HEK293 (cell line): ENCODE data around the gene GPR141.

Source experiments
- CTCF ChIA-PET: fragments of 350-600 bp; formaldehyde crosslinking; extraction: SDS; loops from one replicate; lab custom pipeline; 2021; ENCODE audit warnings: antibody characterized with exemption; lab: Yijun Ruan, JAX
- POLR2A ChIA-PET: fragments of 300-600 bp; formaldehyde crosslinking; extraction: SDS; loops from one replicate; lab custom pipeline; 2020; ENCODE audit warnings: antibody characterized with exemption, inconsistent platforms; lab: Yijun Ruan, JAX
- H3K27ac ChIP-seq: fragments of 200-500 bp; sonication (Bioruptor generic); 2 replicates; pipeline ENCODE4 v1.5.1; 2014; ENCODE audit warnings: low read depth, low read length, control low read depth, inconsistent platforms; ENCODE audit errors: extremely low read depth
- H3K36me3 ChIP-seq, 2 experiments: fragments of 200-500 bp in 1 of 2; sonication (Bioruptor generic) in 1 of 2; 1 replicate in 1 of 2; 2 replicates in 1 of 2; pipeline ENCODE4 v1.5.1; 2014 to 2017; ENCODE audit warnings: inconsistent platforms in 2 of 2, low read length in 2 of 2; ENCODE audit not compliant: control insufficient read depth in 2 of 2, insufficient read depth in 1 of 2
- H3K4me1 ChIP-seq: fragments of 200-500 bp; sonication (Bioruptor generic); 2 replicates; pipeline ENCODE4 v1.5.1; 2014; ENCODE audit warnings: mild to moderate bottlenecking, low read length, inconsistent platforms; ENCODE audit not compliant: control insufficient read depth, insufficient read depth
- H3K4me3 ChIP-seq: 2 replicates; pipeline ENCODE4 v1.5.1; 2011; ENCODE audit warnings: low read depth, mild to moderate bottlenecking, control low read depth, low read length, moderate library complexity
- H3K9me3 ChIP-seq: fragments of 200-500 bp; sonication (Bioruptor generic); 2 replicates; pipeline ENCODE4 v1.5.1; 2014; ENCODE audit warnings: low read depth, low read length, inconsistent platforms; ENCODE audit not compliant: control insufficient read depth, insufficient read depth
- KLF16 ChIP-seq: fragments of 450-650 bp; formaldehyde crosslinking; IDR thresholded peaks from 2 replicates; pipeline ENCODE4 v1.5.1; 2017; ENCODE audit warnings: missing biosample characterization, missing genetic modification characterization
- KLF17 ChIP-seq: fragments of 450-650 bp; formaldehyde crosslinking; IDR thresholded peaks from 2 replicates; pipeline ENCODE4 v1.5.1; 2016; ENCODE audit warnings: missing biosample characterization, missing genetic modification characterization
- PATZ1 ChIP-seq: fragments of 450-650 bp; formaldehyde crosslinking; IDR thresholded peaks from 2 replicates; pipeline ENCODE4 v1.5.1; 2016; ENCODE audit warnings: missing biosample characterization, missing genetic modification characterization
- PRDM10 ChIP-seq: fragments of 450-650 bp; formaldehyde crosslinking; IDR thresholded peaks from 2 replicates; pipeline ENCODE4 v1.5.1; 2016; ENCODE audit warnings: missing biosample characterization, missing genetic modification characterization
- REPIN1 ChIP-seq: fragments of 450-650 bp; formaldehyde crosslinking; IDR thresholded peaks from 2 replicates; pipeline ENCODE4 v1.5.1; 2017; ENCODE audit warnings: missing biosample characterization, missing genetic modification characterization, low read depth
- SALL2 ChIP-seq: fragments of 450-650 bp; formaldehyde crosslinking; IDR thresholded peaks from 2 replicates; pipeline ENCODE4 v1.5.0; 2017; ENCODE audit warnings: missing biosample characterization, mild to moderate bottlenecking, missing genetic modification characterization, borderline replicate concordance
- SCRT1 ChIP-seq: fragments of 450-650 bp; formaldehyde crosslinking; IDR thresholded peaks from 2 replicates; pipeline ENCODE4 v1.5.1; 2016; ENCODE audit warnings: missing biosample characterization, missing genetic modification characterization, borderline replicate concordance
- TCF7L2 ChIP-seq: IDR thresholded peaks from 2 replicates; pipeline ENCODE4 v1.6.1; 2011; ENCODE audit warnings: low read depth, mild to moderate bottlenecking, inconsistent platforms, low read length, moderate library complexity, borderline replicate concordance
- YY2 ChIP-seq: fragments of 450-650 bp; formaldehyde crosslinking; IDR thresholded peaks from 2 replicates; pipeline ENCODE4 v1.5.1; 2016; ENCODE audit warnings: missing biosample characterization, missing genetic modification characterization
- ZBTB11 ChIP-seq: fragments of 450-650 bp; formaldehyde crosslinking; conservative IDR thresholded peaks from 2 replicates; pipeline ENCODE4 v1.5.1; 2016; ENCODE audit warnings: low read depth, missing biosample characterization, missing genetic modification characterization
- ZBTB44 ChIP-seq: fragments of 450-650 bp; IDR thresholded peaks from 2 replicates; pipeline ENCODE4 v1.5.1; 2018; ENCODE audit warnings: missing biosample characterization, mild to moderate bottlenecking, missing genetic modification characterization
- ZFP41 ChIP-seq: fragments of 450-650 bp; formaldehyde crosslinking; IDR thresholded peaks from 2 replicates; pipeline ENCODE4 v1.5.1; 2016; ENCODE audit warnings: missing biosample characterization, missing genetic modification characterization, borderline replicate concordance
- ZNF112 ChIP-seq: fragments of 450-650 bp; formaldehyde crosslinking; IDR thresholded peaks from 2 replicates; pipeline ENCODE4 v1.5.0; 2017; ENCODE audit warnings: missing biosample characterization, missing genetic modification characterization
- ZNF24 ChIP-seq: fragments of 450-650 bp; formaldehyde crosslinking; IDR thresholded peaks from 2 replicates; pipeline ENCODE4 v1.5.1; 2016; ENCODE audit warnings: missing biosample characterization, missing genetic modification characterization
- ZNF248 ChIP-seq: fragments of 450-650 bp; formaldehyde crosslinking; IDR thresholded peaks from 2 replicates; pipeline ENCODE4 v1.5.1; 2017; ENCODE audit warnings: missing biosample characterization, missing genetic modification characterization
- ZNF48 ChIP-seq: fragments of 450-650 bp; formaldehyde crosslinking; IDR thresholded peaks from 2 replicates; pipeline ENCODE4 v1.5.1; 2016; ENCODE audit warnings: missing biosample characterization, missing genetic modification characterization
- ZNF488 ChIP-seq: fragments of 450-650 bp; formaldehyde crosslinking; IDR thresholded peaks from 2 replicates; pipeline ENCODE4 v1.5.1; 2016; ENCODE audit warnings: missing biosample characterization, missing genetic modification characterization
- ZNF549 ChIP-seq: fragments of 450-650 bp; IDR thresholded peaks from 2 replicates; pipeline ENCODE4 v1.5.1; 2018; ENCODE audit warnings: missing biosample characterization, missing genetic modification characterization, mild to moderate bottlenecking, inconsistent platforms, moderate library complexity
- ZNF624 ChIP-seq: fragments of 450-650 bp; formaldehyde crosslinking; IDR thresholded peaks from 2 replicates; pipeline ENCODE4 v1.5.1; 2017; ENCODE audit warnings: missing biosample characterization, missing genetic modification characterization
- ZNF76 ChIP-seq: fragments of 450-650 bp; formaldehyde crosslinking; IDR thresholded peaks from 2 replicates; pipeline ENCODE4; 2016; ENCODE audit warnings: low read depth, missing biosample characterization, missing genetic modification characterization, borderline replicate concordance
- ZNF776 ChIP-seq: fragments of 450-650 bp; formaldehyde crosslinking; IDR thresholded peaks from 2 replicates; pipeline ENCODE4 v1.5.0; 2017; ENCODE audit warnings: missing biosample characterization, missing genetic modification characterization, borderline replicate concordance
- ZNF785 ChIP-seq: fragments of 450-650 bp; formaldehyde crosslinking; IDR thresholded peaks from 2 replicates; pipeline ENCODE4 v1.5.1; 2016; ENCODE audit warnings: missing biosample characterization, missing genetic modification characterization
- ZNF791 ChIP-seq: fragments of 450-650 bp; formaldehyde crosslinking; IDR thresholded peaks from 2 replicates; pipeline ENCODE4 v1.5.1; 2016; ENCODE audit warnings: missing biosample characterization, missing genetic modification characterization

GPR141 gene

GRCh38 chr7:37701769-37702168 is 18.2 kb downstream of the GPR141 start:
- CTCF ChIA-PET: interaction anchor here (1.5 kb wide), 1 partner anchor 31 kb away, joined by 4 read pairs; no protein-coding TSS in a partner anchor
- no peak overlapping the region for H3K4me3 ChIP-seq
- POLR2A ChIA-PET: no interaction called here
- no peaks in the 10 kb centered on the region for H3K36me3 ChIP-seq
- no peaks in the 10 kb centered on the region for H3K9me3 ChIP-seq
- no peak overlapping the region for H3K27ac ChIP-seq
- TF ChIP-seq ZNF112: no peak
- no peak for TF ChIP-seq KLF17 (tag by site-specific recombination)
- TF ChIP-seq ZBTB44 (tag by site-specific recombination): no peak
- no peaks in the 10 kb centered on the region for H3K4me1 ChIP-seq

GRCh38 chr7:37703361-37703760 is 19.8 kb downstream of the GPR141 start:
- Histone ChIP-seq H3K9me3 (no peaks in the 10 kb centered on the region), H3K4me3 (no peak overlapping the region), H3K4me1 (no peaks in the 10 kb centered on the region), H3K27ac (no peak overlapping the region), H3K36me3 (no peaks in the 10 kb centered on the region)
- POLR2A ChIA-PET: no interaction called here
- TF ChIP-seq REPIN1 (no peak), ZNF791 (tag by site-specific recombination) (no peak), ZNF24 (tag by site-specific recombination) (no peak), ZNF48 (no peak), YY2 (no peak), ZBTB11 (tag by site-specific recombination) (no peak), TCF7L2 (no peak), ZNF76 (no peak), ZNF776 (no peak), KLF16 (tag by site-specific recombination) (no peak), ZNF488 (tag by site-specific recombination) (no peak), PATZ1 (tag by site-specific recombination) (no peak), SCRT1 (no peak), ZNF624 (tag by site-specific recombination) (no peak), ZNF785 (tag by site-specific recombination) (no peak), SALL2 (tag by site-specific recombination) (no peak), ZFP41 (tag by site-specific recombination) (no peak), ZNF549 (tag by site-specific recombination) (no peak), PRDM10 (no peak), ZNF248 (tag by site-specific recombination) (no peak)
- CTCF ChIA-PET: no interaction called here
